Measurements from ENCODE around the gene ZIM2. TPM values are rescaled to one million over a fixed set of nuclear protein-coding genes. Genes with fewer than 3 reads are reported as not detected.

ZIM2 gene
- total and polyA plus RNA-seq, 2 donors, result 0.05 to 0.09 TPM

GRCh38 chr19:56836059-56836458 lies 4.5 kb downstream of the ZIM2 start:
- Histone ChIP-seq H3K4me1 (ENCODE audit: control insufficient read depth in 2 of 2, insufficient read depth in 2 of 2, low read length in 2 of 2) (no peaks in the 10 kb centered on the region), H3K27ac (ENCODE audit: low read depth in 1 of 2, low read length in 1 of 2) (no peak overlapping the region), H3K36me3 (ENCODE audit: control insufficient read depth in 2 of 2, insufficient read depth in 2 of 2, low read length in 1 of 2) (no peaks in the 10 kb centered on the region), H3K4me3 (ENCODE audit: low read length in 2 of 2) (no peak overlapping the region), H3K27me3 (ENCODE audit: control insufficient read depth in 2 of 2, insufficient read depth in 1 of 2, low read length in 1 of 2) (peaks cover 0 to 20% of the 10 kb centered on the region in 2 donors), H3K9me3 (ENCODE audit: control insufficient read depth in 2 of 2, insufficient read depth in 1 of 2, low read length in 1 of 2) (peaks cover 29 to 37% of the 10 kb centered on the region in 2 donors)
- WGBS, result 85% methylated on average over 9 of the region's 9 CpGs
- DNase-seq (ENCODE audit: low read depth in 6 of 9, low spot score in 9 of 9), result no peak

GRCh38 chr19:56835401-56835800 lies 5.1 kb downstream of the ZIM2 start:
- H3K9me3 ChIP-seq (ENCODE audit: control insufficient read depth in 2 of 2, insufficient read depth in 1 of 2, low read length in 1 of 2), result peaks cover 26 to 37% of the 10 kb centered on the region in 2 donors
- peaks cover 0 to 14% of the 10 kb centered on the region in 2 donors for H3K27me3 ChIP-seq (ENCODE audit: control insufficient read depth in 2 of 2, insufficient read depth in 1 of 2, low read length in 1 of 2)
- H3K36me3 ChIP-seq (ENCODE audit: control insufficient read depth in 2 of 2, insufficient read depth in 2 of 2, low read length in 1 of 2), result no peaks in the 10 kb centered on the region
- no peaks in the 10 kb centered on the region for H3K4me1 ChIP-seq (ENCODE audit: control insufficient read depth in 2 of 2, insufficient read depth in 2 of 2, low read length in 2 of 2)
- DNase-seq (ENCODE audit: low read depth in 6 of 9, low spot score in 9 of 9), result no peak
- no peak overlapping the region for H3K27ac ChIP-seq (ENCODE audit: low read depth in 1 of 2, low read length in 1 of 2)
- H3K4me3 ChIP-seq (ENCODE audit: low read length in 2 of 2), result no peak overlapping the region

DNA sequence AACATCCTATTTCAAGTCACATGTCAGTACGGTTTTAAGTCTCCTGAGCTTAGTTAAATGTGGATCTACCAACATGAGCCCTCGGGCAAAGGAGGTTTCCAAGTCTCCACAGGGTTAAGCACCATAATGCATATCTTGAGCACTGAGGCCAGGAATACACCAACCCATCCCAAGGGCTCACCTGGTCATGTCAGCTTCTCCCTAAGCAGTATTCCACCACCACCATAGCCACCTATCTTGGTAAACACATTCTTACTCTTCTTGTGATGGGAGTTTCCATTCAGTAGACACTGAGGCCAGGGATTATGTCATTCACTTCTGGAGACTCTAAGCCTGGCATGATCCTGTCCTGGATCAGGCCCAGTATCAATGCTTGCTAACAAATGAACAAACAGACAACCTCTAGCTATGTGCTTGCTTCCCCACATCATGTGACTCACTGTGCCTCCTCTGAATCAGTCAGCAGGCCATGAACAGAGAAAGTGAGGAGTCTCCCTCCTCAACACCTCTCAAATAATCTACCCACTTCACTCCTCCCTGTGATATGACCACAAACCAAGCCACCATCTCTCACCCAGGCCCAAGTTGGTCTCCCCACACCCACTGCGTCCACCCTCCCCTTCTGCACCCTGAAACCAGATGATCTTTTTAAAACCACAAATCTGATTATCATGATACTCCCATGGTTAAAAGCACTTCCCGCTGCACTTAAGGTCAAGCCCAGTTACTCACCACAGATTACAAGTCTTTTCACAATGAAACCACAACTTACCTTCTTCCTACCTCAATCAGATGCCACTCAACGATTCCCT lies 5.8 kb downstream of the ZIM2 start:
- no peaks in the 10 kb centered on the region for H3K4me1 ChIP-seq (ENCODE audit: control insufficient read depth in 2 of 2, insufficient read depth in 2 of 2, low read length in 2 of 2)
- no peaks in the 10 kb centered on the region for H3K36me3 ChIP-seq (ENCODE audit: control insufficient read depth in 2 of 2, insufficient read depth in 2 of 2, low read length in 1 of 2)
- H3K27ac ChIP-seq (ENCODE audit: low read depth in 1 of 2, low read length in 1 of 2), result no peak overlapping the region
- H3K9me3 ChIP-seq (ENCODE audit: control insufficient read depth in 2 of 2, insufficient read depth in 1 of 2, low read length in 1 of 2), result peaks cover 20 to 31% of the 10 kb centered on the region in 2 donors
- DNase-seq (ENCODE audit: low read depth in 6 of 9, low spot score in 9 of 9), result no peak
- peaks cover 0 to 8% of the 10 kb centered on the region in 2 donors for H3K27me3 ChIP-seq (ENCODE audit: control insufficient read depth in 2 of 2, insufficient read depth in 1 of 2, low read length in 1 of 2)
- WGBS, result 83% methylated on average over 5 of the region's 5 CpGs
- no peak overlapping the region for H3K4me3 ChIP-seq (ENCODE audit: low read length in 2 of 2)

DNA sequence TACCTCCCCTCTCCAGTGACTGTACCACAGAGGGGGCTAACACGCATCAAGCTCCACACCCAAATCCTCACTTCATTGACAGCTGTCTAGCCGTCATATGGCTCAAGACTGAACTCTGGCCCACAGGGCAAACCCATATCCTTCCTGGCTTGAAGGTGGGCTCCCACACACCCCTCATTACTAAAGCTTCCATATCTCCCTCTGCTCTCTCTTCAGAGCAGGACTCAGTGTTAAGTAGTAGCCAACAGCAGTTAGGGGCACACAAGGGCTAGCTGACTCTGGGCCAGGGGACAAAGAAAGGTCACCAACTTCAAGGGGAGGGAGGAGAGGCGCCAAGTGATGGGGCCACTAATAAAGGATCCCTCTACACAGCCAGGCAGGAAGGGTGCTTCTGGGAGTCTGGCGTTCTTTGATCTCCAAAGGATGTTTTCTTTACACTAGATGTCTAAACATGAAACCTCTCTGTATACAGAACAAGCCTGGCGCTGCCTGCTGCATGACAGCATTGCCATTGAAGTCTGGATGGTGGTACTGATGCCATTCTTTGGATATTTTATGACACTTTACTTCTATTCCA lies 8.1 kb downstream of the ZIM2 start:
- 87% methylated on average over 5 of the region's 5 CpGs for WGBS
- no peak for DNase-seq (ENCODE audit: low read depth in 6 of 9, low spot score in 9 of 9)
- Histone ChIP-seq H3K27me3 (ENCODE audit: control insufficient read depth in 2 of 2, insufficient read depth in 1 of 2, low read length in 1 of 2) (no peaks in the 10 kb centered on the region), H3K4me1 (ENCODE audit: control insufficient read depth in 2 of 2, insufficient read depth in 2 of 2, low read length in 2 of 2) (no peaks in the 10 kb centered on the region), H3K36me3 (ENCODE audit: control insufficient read depth in 2 of 2, insufficient read depth in 2 of 2, low read length in 1 of 2) (no peaks in the 10 kb centered on the region), H3K4me3 (ENCODE audit: low read length in 2 of 2) (no peak overlapping the region), H3K27ac (ENCODE audit: low read depth in 1 of 2, low read length in 1 of 2) (no peak overlapping the region), H3K9me3 (ENCODE audit: control insufficient read depth in 2 of 2, insufficient read depth in 1 of 2, low read length in 1 of 2) (peaks cover 5 to 10% of the 10 kb centered on the region in 2 donors)

GRCh38 chr19:56831255-56831654 lies 9.3 kb downstream of the ZIM2 start:
- no peaks in the 10 kb centered on the region for H3K36me3 ChIP-seq (ENCODE audit: control insufficient read depth in 2 of 2, insufficient read depth in 2 of 2, low read length in 1 of 2)
- peaks cover 2% of the 10 kb centered on the region in 2 donors for H3K9me3 ChIP-seq (ENCODE audit: control insufficient read depth in 2 of 2, insufficient read depth in 1 of 2, low read length in 1 of 2)
- no peak overlapping the region for H3K4me3 ChIP-seq (ENCODE audit: low read length in 2 of 2)
- no peaks in the 10 kb centered on the region for H3K27me3 ChIP-seq (ENCODE audit: control insufficient read depth in 2 of 2, insufficient read depth in 1 of 2, low read length in 1 of 2)
- no peaks in the 10 kb centered on the region for H3K4me1 ChIP-seq (ENCODE audit: control insufficient read depth in 2 of 2, insufficient read depth in 2 of 2, low read length in 2 of 2)
- H3K27ac ChIP-seq (ENCODE audit: low read depth in 1 of 2, low read length in 1 of 2), result no peak overlapping the region
- no peak for DNase-seq (ENCODE audit: low read depth in 6 of 9, low spot score in 9 of 9)
- 84% methylated on average over 2 of the region's 2 CpGs for WGBS

DNA sequence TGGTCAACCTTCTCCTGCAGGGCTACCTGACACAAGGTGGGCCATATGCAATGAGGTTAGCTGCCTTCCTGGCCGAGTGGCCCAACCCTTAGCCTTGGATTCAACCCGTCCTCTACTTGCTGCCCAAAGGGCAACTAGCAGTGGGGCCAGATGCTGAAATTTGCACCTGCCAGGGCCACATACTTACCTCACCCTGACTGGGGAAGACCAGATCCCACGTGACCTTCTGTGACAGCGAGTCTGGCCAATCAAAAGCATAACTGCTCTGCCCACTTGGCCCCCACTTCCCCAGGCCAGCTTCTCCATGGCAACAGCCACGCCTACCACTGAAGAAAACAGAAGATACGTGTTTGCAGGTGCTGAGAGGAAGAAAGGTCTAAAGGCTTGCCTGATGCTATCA lies 10.9 kb downstream of the ZIM2 start:
- Histone ChIP-seq H3K27ac (ENCODE audit: low read depth in 1 of 2, low read length in 1 of 2) (no peak overlapping the region), H3K4me1 (ENCODE audit: control insufficient read depth in 2 of 2, insufficient read depth in 2 of 2, low read length in 2 of 2) (no peaks in the 10 kb centered on the region), H3K9me3 (ENCODE audit: control insufficient read depth in 2 of 2, insufficient read depth in 1 of 2, low read length in 1 of 2) (peaks cover 2% of the 10 kb centered on the region in 2 donors), H3K36me3 (ENCODE audit: control insufficient read depth in 2 of 2, insufficient read depth in 2 of 2, low read length in 1 of 2) (no peaks in the 10 kb centered on the region), H3K27me3 (ENCODE audit: control insufficient read depth in 2 of 2, insufficient read depth in 1 of 2, low read length in 1 of 2) (no peaks in the 10 kb centered on the region), H3K4me3 (ENCODE audit: low read length in 2 of 2) (no peak overlapping the region)
- DNase-seq (ENCODE audit: low read depth in 6 of 9, low spot score in 9 of 9), result no peak
- 80% methylated on average over 6 of the region's 6 CpGs for WGBS

GRCh38 chr19:56827708-56828107 lies 12.8 kb downstream of the ZIM2 start:
- peaks cover 5 to 7% of the 10 kb centered on the region in 2 donors for H3K9me3 ChIP-seq (ENCODE audit: control insufficient read depth in 2 of 2, insufficient read depth in 1 of 2, low read length in 1 of 2)
- H3K27ac ChIP-seq (ENCODE audit: low read depth in 1 of 2, low read length in 1 of 2), result no peak overlapping the region
- no peaks in the 10 kb centered on the region for H3K4me1 ChIP-seq (ENCODE audit: control insufficient read depth in 2 of 2, insufficient read depth in 2 of 2, low read length in 2 of 2)
- H3K27me3 ChIP-seq (ENCODE audit: control insufficient read depth in 2 of 2, insufficient read depth in 1 of 2, low read length in 1 of 2), result no peaks in the 10 kb centered on the region
- DNase-seq (ENCODE audit: low read depth in 6 of 9, low spot score in 9 of 9), result no peak
- no peaks in the 10 kb centered on the region for H3K36me3 ChIP-seq (ENCODE audit: control insufficient read depth in 2 of 2, insufficient read depth in 2 of 2, low read length in 1 of 2)
- H3K4me3 ChIP-seq (ENCODE audit: low read length in 2 of 2), result no peak overlapping the region
- 91% methylated on average over 2 of the region's 2 CpGs for WGBS

GRCh38 chr19:56823956-56824355 lies 16.6 kb downstream of the ZIM2 start:
- Histone ChIP-seq H3K27ac (ENCODE audit: low read depth in 1 of 2, low read length in 1 of 2) (no peak overlapping the region), H3K4me1 (ENCODE audit: control insufficient read depth in 2 of 2, insufficient read depth in 2 of 2, low read length in 2 of 2) (no peaks in the 10 kb centered on the region), H3K27me3 (ENCODE audit: control insufficient read depth in 2 of 2, insufficient read depth in 1 of 2, low read length in 1 of 2) (no peaks in the 10 kb centered on the region), H3K4me3 (ENCODE audit: low read length in 2 of 2) (no peak overlapping the region), H3K36me3 (ENCODE audit: control insufficient read depth in 2 of 2, insufficient read depth in 2 of 2, low read length in 1 of 2) (no peaks in the 10 kb centered on the region), H3K9me3 (ENCODE audit: control insufficient read depth in 2 of 2, insufficient read depth in 1 of 2, low read length in 1 of 2) (peaks cover 4 to 5% of the 10 kb centered on the region in 2 donors)
- no peak for DNase-seq (ENCODE audit: low read depth in 6 of 9, low spot score in 9 of 9)
- WGBS, result 95% methylated on average over 6 of the region's 6 CpGs

- H3K4me1 ChIP-seq (ENCODE audit: control insufficient read depth in 2 of 2, insufficient read depth in 2 of 2, low read length in 2 of 2), result no peaks in the 10 kb centered on the region
- peaks cover 4 to 5% of the 10 kb centered on the region in 2 donors for H3K9me3 ChIP-seq (ENCODE audit: control insufficient read depth in 2 of 2, insufficient read depth in 1 of 2, low read length in 1 of 2)
- DNase-seq (ENCODE audit: low read depth in 6 of 9, low spot score in 9 of 9), result no peak
- H3K4me3 ChIP-seq (ENCODE audit: low read length in 2 of 2), result no peak overlapping the region
- no peaks in the 10 kb centered on the region for H3K27me3 ChIP-seq (ENCODE audit: control insufficient read depth in 2 of 2, insufficient read depth in 1 of 2, low read length in 1 of 2)
- H3K36me3 ChIP-seq (ENCODE audit: control insufficient read depth in 2 of 2, insufficient read depth in 2 of 2, low read length in 1 of 2), result no peaks in the 10 kb centered on the region
- H3K27ac ChIP-seq (ENCODE audit: low read depth in 1 of 2, low read length in 1 of 2), result no peak overlapping the region
- 97% methylated on average over 12 of the region's 12 CpGs for WGBS
Measured at GRCh38 chr19:56823417-56823816, 17.1 kb downstream of the ZIM2 start.
